HL-60 (cell line): ENCODE results near the gene TIMM23.

Experiments used
- DNase-seq, 2 experiments: peaks; one replicate each; pipeline ENCODE4 v3.0.0-alpha.2; 2010 to 2020; ENCODE audit warnings: low read depth in 1 of 2, low spot score in 1 of 2
- H3K27ac ChIP-seq: fragments of 250-450 bp; sonication (Bioruptor Pico); replicated peaks from 2 replicates; pipeline ENCODE4 v1.5.1; 2020; ENCODE audit warnings: mild to moderate bottlenecking, moderate library complexity
- H3K27me3 ChIP-seq: fragments of 250-450 bp; sonication (Bioruptor Pico); 2 replicates; pipeline ENCODE4 v1.5.1; 2021; ENCODE audit warnings: mild to moderate bottlenecking, moderate library complexity; ENCODE audit not compliant: insufficient read depth, poor library complexity, severe bottlenecking
- H3K4me3 ChIP-seq: replicated peaks from 2 replicates; pipeline ENCODE4 v1.5.1; 2011; ENCODE audit warnings: mild to moderate bottlenecking, control low read depth, low read length; ENCODE audit not compliant: insufficient read depth
- GABPA ChIP-seq: IDR thresholded peaks from 2 replicates; pipeline ENCODE4 v1.6.1; 2012; ENCODE audit warnings: low read depth
- POLR2AphosphoS5 ChIP-seq: IDR thresholded peaks from 2 replicates; pipeline ENCODE4 v1.6.1; 2012; ENCODE audit warnings: low read depth
- SPI1 ChIP-seq: IDR thresholded peaks from 2 replicates; pipeline ENCODE4 v1.6.1; 2012; ENCODE audit warnings: low read depth, mild to moderate bottlenecking, borderline replicate concordance
- TF ChIP-seq, protein P1 (sequence below): IDR thresholded peaks from one replicate; pipeline ENCODE4 v1.5.1; 2011; ENCODE audit warnings: low read length, control low read depth, inconsistent platforms; ENCODE audit not compliant: insufficient read depth
- TF ChIP-seq, protein P2 (sequence below): IDR thresholded peaks from 2 replicates; pipeline ENCODE4 v1.6.1; 2012; ENCODE audit warnings: low read depth; ENCODE audit not compliant: insufficient replicate concordance

The TIMM23 gene

DNA sequence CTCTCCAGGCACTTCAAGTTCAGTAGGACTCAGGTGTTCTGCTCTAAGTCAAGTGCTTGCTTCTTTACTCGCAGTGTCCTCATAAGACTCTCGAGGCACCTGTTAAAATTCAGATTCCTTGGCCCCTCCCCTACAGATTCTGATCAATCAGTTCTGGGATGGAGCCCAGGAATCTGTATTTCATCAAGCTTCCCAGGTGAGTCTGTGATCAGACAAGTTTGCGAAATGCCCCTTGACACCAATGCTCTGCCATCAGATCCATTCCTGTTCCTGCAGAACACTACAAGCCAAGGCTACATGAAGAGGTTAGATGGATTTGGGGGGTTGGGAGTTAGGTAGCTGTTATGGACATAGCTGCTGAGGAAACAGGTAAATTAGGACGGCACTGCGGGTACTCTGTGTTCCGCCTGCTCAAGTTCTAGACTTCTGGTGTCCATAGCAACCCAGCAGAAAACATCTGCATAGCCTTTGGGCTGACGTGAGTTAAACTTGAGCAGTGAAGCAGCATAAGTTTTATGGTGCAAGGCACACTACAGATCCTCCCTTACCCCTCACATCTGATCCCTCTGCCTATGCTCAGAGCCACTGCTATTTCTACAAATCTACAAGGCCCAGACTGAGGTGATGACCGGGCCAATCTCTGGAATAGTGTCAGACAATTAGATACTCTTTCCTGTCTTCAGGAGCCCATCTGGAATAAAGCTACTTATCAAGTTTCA, 65.0 kb downstream of the TIMM23 start:
- H3K27me3 ChIP-seq = no peaks in the 10 kb centered on the region
- H3K4me3 ChIP-seq = no peak overlapping the region
- no peak for TF ChIP-seq POLR2AphosphoS5
- TF ChIP-seq, protein P1, sequence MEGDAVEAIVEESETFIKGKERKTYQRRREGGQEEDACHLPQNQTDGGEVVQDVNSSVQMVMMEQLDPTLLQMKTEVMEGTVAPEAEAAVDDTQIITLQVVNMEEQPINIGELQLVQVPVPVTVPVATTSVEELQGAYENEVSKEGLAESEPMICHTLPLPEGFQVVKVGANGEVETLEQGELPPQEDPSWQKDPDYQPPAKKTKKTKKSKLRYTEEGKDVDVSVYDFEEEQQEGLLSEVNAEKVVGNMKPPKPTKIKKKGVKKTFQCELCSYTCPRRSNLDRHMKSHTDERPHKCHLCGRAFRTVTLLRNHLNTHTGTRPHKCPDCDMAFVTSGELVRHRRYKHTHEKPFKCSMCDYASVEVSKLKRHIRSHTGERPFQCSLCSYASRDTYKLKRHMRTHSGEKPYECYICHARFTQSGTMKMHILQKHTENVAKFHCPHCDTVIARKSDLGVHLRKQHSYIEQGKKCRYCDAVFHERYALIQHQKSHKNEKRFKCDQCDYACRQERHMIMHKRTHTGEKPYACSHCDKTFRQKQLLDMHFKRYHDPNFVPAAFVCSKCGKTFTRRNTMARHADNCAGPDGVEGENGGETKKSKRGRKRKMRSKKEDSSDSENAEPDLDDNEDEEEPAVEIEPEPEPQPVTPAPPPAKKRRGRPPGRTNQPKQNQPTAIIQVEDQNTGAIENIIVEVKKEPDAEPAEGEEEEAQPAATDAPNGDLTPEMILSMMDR = no peak
- TF ChIP-seq, protein P2, sequence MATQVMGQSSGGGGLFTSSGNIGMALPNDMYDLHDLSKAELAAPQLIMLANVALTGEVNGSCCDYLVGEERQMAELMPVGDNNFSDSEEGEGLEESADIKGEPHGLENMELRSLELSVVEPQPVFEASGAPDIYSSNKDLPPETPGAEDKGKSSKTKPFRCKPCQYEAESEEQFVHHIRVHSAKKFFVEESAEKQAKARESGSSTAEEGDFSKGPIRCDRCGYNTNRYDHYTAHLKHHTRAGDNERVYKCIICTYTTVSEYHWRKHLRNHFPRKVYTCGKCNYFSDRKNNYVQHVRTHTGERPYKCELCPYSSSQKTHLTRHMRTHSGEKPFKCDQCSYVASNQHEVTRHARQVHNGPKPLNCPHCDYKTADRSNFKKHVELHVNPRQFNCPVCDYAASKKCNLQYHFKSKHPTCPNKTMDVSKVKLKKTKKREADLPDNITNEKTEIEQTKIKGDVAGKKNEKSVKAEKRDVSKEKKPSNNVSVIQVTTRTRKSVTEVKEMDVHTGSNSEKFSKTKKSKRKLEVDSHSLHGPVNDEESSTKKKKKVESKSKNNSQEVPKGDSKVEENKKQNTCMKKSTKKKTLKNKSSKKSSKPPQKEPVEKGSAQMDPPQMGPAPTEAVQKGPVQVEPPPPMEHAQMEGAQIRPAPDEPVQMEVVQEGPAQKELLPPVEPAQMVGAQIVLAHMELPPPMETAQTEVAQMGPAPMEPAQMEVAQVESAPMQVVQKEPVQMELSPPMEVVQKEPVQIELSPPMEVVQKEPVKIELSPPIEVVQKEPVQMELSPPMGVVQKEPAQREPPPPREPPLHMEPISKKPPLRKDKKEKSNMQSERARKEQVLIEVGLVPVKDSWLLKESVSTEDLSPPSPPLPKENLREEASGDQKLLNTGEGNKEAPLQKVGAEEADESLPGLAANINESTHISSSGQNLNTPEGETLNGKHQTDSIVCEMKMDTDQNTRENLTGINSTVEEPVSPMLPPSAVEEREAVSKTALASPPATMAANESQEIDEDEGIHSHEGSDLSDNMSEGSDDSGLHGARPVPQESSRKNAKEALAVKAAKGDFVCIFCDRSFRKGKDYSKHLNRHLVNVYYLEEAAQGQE = no peak
- TF ChIP-seq SPI1 = no peak
- no peak for TF ChIP-seq GABPA
- no peak overlapping the region for H3K27ac ChIP-seq
- no peak for DNase-seq

DNA sequence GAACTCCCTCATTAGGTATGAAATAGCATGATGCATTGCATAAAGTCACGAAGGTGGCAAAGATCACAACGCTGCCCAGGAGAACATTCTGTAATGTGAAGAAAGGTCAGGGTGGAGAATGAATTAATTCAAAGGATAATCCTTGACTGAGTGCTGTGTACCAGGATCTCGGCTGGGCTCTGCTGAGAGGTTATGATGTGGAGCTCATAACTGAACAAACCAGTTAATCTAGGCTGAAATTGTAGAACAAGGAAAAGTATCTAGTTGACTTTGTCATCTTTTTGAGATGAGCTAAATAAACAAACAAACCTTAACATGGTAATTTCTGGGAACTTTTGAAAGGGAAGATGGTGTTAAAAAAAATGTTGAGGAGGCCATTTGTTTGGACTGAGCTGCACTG, 67.7 kb downstream of the TIMM23 start:
- Histone ChIP-seq H3K27me3 (no peaks in the 10 kb centered on the region), H3K4me3 (no peak overlapping the region), H3K27ac (no peak overlapping the region)
- no peak for DNase-seq
- TF ChIP-seq, protein P2 = no peak
- no peak for TF ChIP-seq POLR2AphosphoS5
- TF ChIP-seq SPI1 = no peak
- TF ChIP-seq, protein P1 = no peak
- TF ChIP-seq GABPA = no peak

DNA sequence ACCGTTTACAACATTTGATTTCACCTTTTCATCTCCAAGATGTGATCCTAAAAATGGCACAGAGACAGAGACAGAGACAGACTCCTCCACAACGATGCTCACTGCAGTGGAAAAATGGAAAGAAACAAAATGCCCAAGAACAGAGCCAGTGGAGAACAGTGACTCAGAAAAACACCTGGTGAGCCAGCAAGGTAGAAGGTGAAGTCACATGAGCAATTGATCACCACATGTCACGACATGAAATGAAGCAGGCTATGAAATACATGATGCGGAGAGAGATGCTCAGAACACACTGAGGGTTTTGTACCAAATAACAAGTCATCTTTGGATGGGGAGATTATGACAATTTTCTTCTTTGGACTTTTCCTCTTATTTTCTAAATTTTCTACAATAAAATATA, 70.2 kb downstream of the TIMM23 start:
- H3K4me3 ChIP-seq = no peak overlapping the region
- TF ChIP-seq GABPA = no peak
- TF ChIP-seq, protein P1 = no peak
- no peak for TF ChIP-seq SPI1
- TF ChIP-seq, protein P2 = no peak
- TF ChIP-seq POLR2AphosphoS5 = no peak
- no peak for DNase-seq
- H3K27ac ChIP-seq = no peak overlapping the region
- no peaks in the 10 kb centered on the region for H3K27me3 ChIP-seq
